GM12878 (cell line): ENCODE data around the gene TSPAN7. TPM values are rescaled to one million over a fixed set of nuclear protein-coding genes. Genes with fewer than 3 reads are reported as not detected.

Experiments
- ATF7 ChIP-seq: fragments of 450-650 bp; IDR thresholded peaks from 2 replicates; pipeline ENCODE4 v1.6.1; 2016; ENCODE audit warnings: low read depth, mild to moderate bottlenecking
- DPF2 ChIP-seq: fragments of 450-650 bp; IDR thresholded peaks from 2 replicates; pipeline ENCODE4 v1.6.1; 2017; ENCODE audit warnings: mild to moderate bottlenecking
- ELK1 ChIP-seq: IDR thresholded peaks from 2 replicates; pipeline ENCODE4 v1.6.1; 2012; ENCODE audit warnings: low read depth, low read length, improper control_type of control experiment
- IRF3 ChIP-seq: fragments of 450-650 bp; IDR thresholded peaks from 2 replicates; pipeline ENCODE4 v1.6.1; 2014; ENCODE audit warnings: mild to moderate bottlenecking
- IRF5 ChIP-seq: fragments of 450-650 bp; IDR thresholded peaks from 2 replicates; pipeline ENCODE4 v1.6.1; 2017; ENCODE audit warnings: borderline replicate concordance
- NFIC ChIP-seq: IDR thresholded peaks from 2 replicates; pipeline ENCODE4 v1.6.1; 2012; ENCODE audit warnings: low read depth, mild to moderate bottlenecking, inconsistent platforms, low read length, moderate library complexity
- NR2F1 ChIP-seq: fragments of 450-650 bp; conservative IDR thresholded peaks from 2 replicates; pipeline ENCODE4 v1.6.1; 2017; ENCODE audit warnings: mild to moderate bottlenecking
- RFX5 ChIP-seq: IDR thresholded peaks from 2 replicates; pipeline ENCODE4 v1.6.1; 2011; ENCODE audit warnings: low read depth, low read length, improper control_type of control experiment
- SMC3 ChIP-seq: IDR thresholded peaks from 2 replicates; pipeline ENCODE4 v1.6.1; 2011; ENCODE audit warnings: low read length, improper control_type of control experiment, borderline replicate concordance
- ZNF592 ChIP-seq: fragments of 450-650 bp; IDR thresholded peaks from 2 replicates; pipeline ENCODE4 v1.6.1; 2017; ENCODE audit warnings: mild to moderate bottlenecking, moderate library complexity
- polyA plus RNA-seq, 11 experiments: library from polyadenylated mRNA; depleted of rRNA in 4 of 11; unstranded in 6 of 11; stranded (reverse) in 5 of 11; fragments of >200 nt; fragmentation: Nextera tagmentation in 4 of 11; fragmentation: Illumina TruSeq in 1 of 11; extraction: Ambion mirVana in 4 of 11; extraction: Trizol in 1 of 11; gene quantifications; 1 replicate in 1 of 11; 2 replicates in 10 of 11; pipeline versions ENCODE4 v1.2.1 to v1.2.3, GENCODE V29; 2011 to 2016; ENCODE audit warnings: inconsistent platforms in 2 of 11, missing spikeins in 2 of 11, low read depth in 1 of 11
- total RNA-seq, 4 experiments: library from RNA; depleted of rRNA in 3 of 4; stranded (reverse); fragments of >200 nt in 3 of 4; fragmentation: Illumina TruSeq in 1 of 4; extraction: Trizol in 1 of 4; gene quantifications; 2 replicates each; pipeline versions ENCODE4 v1.2.1 to v1.2.3, GENCODE V29; 2013 to 2021

TSPAN7 gene
- total and polyA plus RNA-seq, 10 of the 15 experiments (the other 5 are each of a cell fraction or from before 2014, with no cell fraction given) = 0.04 to 0.77 (median 0.14) TPM; not detected in 4

- no peak for TF ChIP-seq ZNF592
- no peak for TF ChIP-seq ATF7
- no peak for TF ChIP-seq NR2F1
- TF ChIP-seq IRF3 = no peak
- no peak for TF ChIP-seq IRF5
- TF ChIP-seq NFIC = no peak
- TF ChIP-seq DPF2 = no peak
- no peak for TF ChIP-seq SMC3
- TF ChIP-seq RFX5 = no peak
- no peak for TF ChIP-seq ELK1
Observed at GRCh38 chrX:38646129-38646528, 84.8 kb downstream of the TSPAN7 start (continued).
